MCF 10A (cell line): ENCODE measurements around the gene SERPINB10. TPM values are rescaled to one million over a fixed set of nuclear protein-coding genes. Genes with fewer than 3 reads are reported as not detected.

Source experiments
- BruUV-seq: library from RNA; stranded (reverse); fragments of 400-500 nt; replicated peaks from 2 replicates; lab custom pipeline; 2021; lab: Mats Ljungman, UMichigan
- CTCF ChIA-PET: fragments of 300-600 bp; sonication (Branson Sonifier 250); formaldehyde crosslinking; extraction: SDS; loops from one replicate; lab custom pipeline; 2021; ENCODE audit warnings: antibody characterized with exemption, inconsistent platforms; lab: Yijun Ruan, JAX
- POLR2A ChIA-PET: fragments of 300-600, 350-650 bp; sonication (Branson Sonifier 250); formaldehyde crosslinking; extraction: SDS; loops from one replicate; lab custom pipeline; 2020; ENCODE audit warnings: antibody characterized with exemption, inconsistent platforms; lab: Yijun Ruan, JAX
- DNase-seq: peaks from one replicate; pipeline ENCODE4 v3.0.0-alpha.2; 2018; ENCODE audit not compliant: unreplicated experiment
- H3K27ac Mint-ChIP-seq: one replicate; pipeline ENCODE4 v1.8.0; 2022; ENCODE audit warnings: mild to moderate bottlenecking, low read depth, mixed read lengths; ENCODE audit not compliant: unreplicated experiment
- H3K27me3 Mint-ChIP-seq: one replicate; pipeline ENCODE4 v1.8.0; 2022; ENCODE audit warnings: mixed read lengths; ENCODE audit not compliant: insufficient read depth, unreplicated experiment
- H3K36me3 Mint-ChIP-seq: one replicate; pipeline ENCODE4 v1.8.0; 2022; ENCODE audit warnings: mild to moderate bottlenecking, moderate library complexity, mixed read lengths; ENCODE audit not compliant: insufficient read depth, unreplicated experiment
- H3K4me1 Mint-ChIP-seq: one replicate; pipeline ENCODE4 v1.8.0; 2022; ENCODE audit warnings: mixed read lengths; ENCODE audit not compliant: insufficient read depth, unreplicated experiment
- H3K4me3 Mint-ChIP-seq: one replicate; pipeline ENCODE4 v1.8.0; 2022; ENCODE audit warnings: mild to moderate bottlenecking, moderate library complexity, mixed read lengths; ENCODE audit not compliant: unreplicated experiment
- H3K9me3 Mint-ChIP-seq: one replicate; pipeline ENCODE4 v1.8.0; 2022; ENCODE audit warnings: mixed read lengths; ENCODE audit not compliant: unreplicated experiment
- intact Hi-C: fragments of 100-400 bp; cut with micrococcal nuclease; formaldehyde crosslinking; loops from 2 replicates; pipeline ENCODE4 v1.14.1; 2022
- total RNA-seq: library from RNA; stranded (reverse); gene quantifications from 2 replicates; pipeline ENCODE4 v1.2.3, GENCODE V29; 2022
- TF ChIP-seq, protein P1 (sequence below): fragments of 200-600 bp; IDR thresholded peaks from one replicate; pipeline ENCODE4 v1.8.0; 2022; ENCODE audit warnings: antibody characterized with exemption, mild to moderate bottlenecking; ENCODE audit not compliant: unreplicated experiment

Gene SERPINB10
- total RNA-seq, 1 experiment from 2014 or later, result not detected

DNA sequence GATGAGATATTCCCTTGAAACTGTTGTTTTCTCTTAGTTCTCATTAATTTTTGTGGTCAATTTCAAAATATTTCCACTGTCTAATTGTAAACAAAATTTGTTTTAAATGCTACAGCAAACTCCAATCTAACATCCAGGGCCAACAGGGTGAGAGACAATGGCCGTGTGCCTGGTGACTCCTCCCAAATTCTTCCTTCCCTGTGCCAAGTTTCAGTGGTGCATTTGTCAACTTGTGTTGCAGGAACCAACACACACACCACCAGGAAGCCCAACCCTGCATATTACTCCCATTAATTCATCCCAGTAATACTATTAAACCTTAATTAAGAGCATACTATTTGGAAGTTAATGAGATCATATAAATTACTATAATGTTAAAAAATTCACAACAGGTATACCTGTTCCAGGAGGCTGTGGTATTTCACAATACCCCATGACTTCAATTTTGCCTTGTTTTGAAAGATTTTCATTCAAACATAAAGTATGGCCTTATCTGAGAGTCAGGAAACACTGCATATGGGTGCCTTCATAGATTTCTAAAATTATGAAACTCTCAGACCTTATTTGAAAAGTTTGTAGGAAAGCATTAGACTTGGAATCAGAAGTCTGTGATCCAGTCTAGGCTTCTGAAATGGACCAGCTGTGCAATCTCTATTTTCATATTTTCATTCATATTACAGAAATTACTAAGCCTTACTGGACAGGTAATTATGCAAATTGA lies 19.1 kb upstream of the SERPINB10 start:
- H3K4me3 Mint-ChIP-seq, result no peak overlapping the region
- H3K27ac Mint-ChIP-seq, result peak overlapping the region; percentile 19
- H3K36me3 Mint-ChIP-seq, result peaks cover 5% of the 10 kb centered on the region
- POLR2A ChIA-PET, result no interaction called here
- TF ChIP-seq, protein P1, sequence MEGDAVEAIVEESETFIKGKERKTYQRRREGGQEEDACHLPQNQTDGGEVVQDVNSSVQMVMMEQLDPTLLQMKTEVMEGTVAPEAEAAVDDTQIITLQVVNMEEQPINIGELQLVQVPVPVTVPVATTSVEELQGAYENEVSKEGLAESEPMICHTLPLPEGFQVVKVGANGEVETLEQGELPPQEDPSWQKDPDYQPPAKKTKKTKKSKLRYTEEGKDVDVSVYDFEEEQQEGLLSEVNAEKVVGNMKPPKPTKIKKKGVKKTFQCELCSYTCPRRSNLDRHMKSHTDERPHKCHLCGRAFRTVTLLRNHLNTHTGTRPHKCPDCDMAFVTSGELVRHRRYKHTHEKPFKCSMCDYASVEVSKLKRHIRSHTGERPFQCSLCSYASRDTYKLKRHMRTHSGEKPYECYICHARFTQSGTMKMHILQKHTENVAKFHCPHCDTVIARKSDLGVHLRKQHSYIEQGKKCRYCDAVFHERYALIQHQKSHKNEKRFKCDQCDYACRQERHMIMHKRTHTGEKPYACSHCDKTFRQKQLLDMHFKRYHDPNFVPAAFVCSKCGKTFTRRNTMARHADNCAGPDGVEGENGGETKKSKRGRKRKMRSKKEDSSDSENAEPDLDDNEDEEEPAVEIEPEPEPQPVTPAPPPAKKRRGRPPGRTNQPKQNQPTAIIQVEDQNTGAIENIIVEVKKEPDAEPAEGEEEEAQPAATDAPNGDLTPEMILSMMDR, result no peak
- no TSS peak for BruUV-seq
- H3K9me3 Mint-ChIP-seq, result no peaks in the 10 kb centered on the region
- peak; percentile 56 for DNase-seq
- intact Hi-C loops, result no loop called here
- H3K4me1 Mint-ChIP-seq, result peaks cover 6% of the 10 kb centered on the region
- CTCF ChIA-PET, result no interaction called here
- H3K27me3 Mint-ChIP-seq, result no peaks in the 10 kb centered on the region

- intact Hi-C loops, result no loop called here
- Mint-ChIP-seq H3K9me3 (no peaks in the 10 kb centered on the region), H3K27me3 (no peaks in the 10 kb centered on the region), H3K4me3 (no peak overlapping the region), H3K36me3 (peaks cover 5% of the 10 kb centered on the region), H3K27ac (no peak overlapping the region), H3K4me1 (peaks cover 6% of the 10 kb centered on the region)
- ChIA-PET CTCF (interaction anchor here (0.5 to 0.7 kb wide), 2 partner anchors 47 to 1925 kb away, joined by 3 to 4 read pairs; no protein-coding TSS in a partner anchor), POLR2A (no interaction called here)
- DNase-seq, result no peak
- BruUV-seq, result no TSS peak
- TF ChIP-seq, protein P1, result no peak
Observed at GRCh38 chr18:63889626-63890025, 18.1 kb upstream of the SERPINB10 start.

DNA sequence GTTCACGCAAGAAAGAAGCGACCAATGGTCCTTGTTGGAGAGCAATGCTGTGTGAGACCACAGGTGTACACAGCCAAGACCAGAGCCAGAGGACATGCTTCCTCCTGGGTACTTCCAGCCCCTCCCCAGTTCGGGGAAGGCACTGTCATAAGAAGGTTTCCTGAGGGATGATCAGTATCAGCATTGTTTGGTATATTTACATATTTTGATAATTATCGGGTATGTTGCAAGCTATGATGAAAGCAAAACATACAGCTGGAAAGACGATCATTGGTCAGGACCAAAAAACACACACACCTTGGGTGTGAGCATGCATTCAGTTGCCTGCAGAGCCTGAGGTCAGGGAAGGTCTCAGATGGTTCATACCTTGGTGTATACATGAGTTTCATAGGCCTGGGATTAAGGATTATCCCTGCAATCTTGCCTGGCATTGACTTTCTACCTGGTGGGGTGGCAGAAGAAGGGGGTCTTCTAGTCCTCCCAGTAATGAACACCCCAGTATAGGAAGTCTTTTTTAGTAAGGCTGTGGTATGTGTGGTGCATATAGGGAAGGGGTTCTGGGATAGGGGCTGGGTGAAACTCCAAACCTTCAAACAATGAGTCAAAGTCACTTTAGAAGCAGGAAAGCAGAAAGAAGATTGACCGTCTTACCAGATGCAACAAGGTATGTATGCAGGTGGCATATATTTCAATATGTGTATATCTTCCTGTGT lies 17.4 kb upstream of the SERPINB10 start:
- Mint-ChIP-seq H3K27ac (no peak overlapping the region), H3K36me3 (peaks cover 5% of the 10 kb centered on the region), H3K4me3 (no peak overlapping the region), H3K4me1 (peaks cover 6% of the 10 kb centered on the region), H3K9me3 (no peaks in the 10 kb centered on the region), H3K27me3 (no peaks in the 10 kb centered on the region)
- DNase-seq, result no peak
- intact Hi-C loops, result no loop called here
- CTCF ChIA-PET, result interaction anchor here (0.5 to 1.4 kb wide), 3 partner anchors 46 to 1924 kb away, joined by 3 to 5 read pairs (median 4); no protein-coding TSS in a partner anchor
- TF ChIP-seq, protein P1, result no peak
- POLR2A ChIA-PET, result no interaction called here
- BruUV-seq, result no TSS peak

DNA sequence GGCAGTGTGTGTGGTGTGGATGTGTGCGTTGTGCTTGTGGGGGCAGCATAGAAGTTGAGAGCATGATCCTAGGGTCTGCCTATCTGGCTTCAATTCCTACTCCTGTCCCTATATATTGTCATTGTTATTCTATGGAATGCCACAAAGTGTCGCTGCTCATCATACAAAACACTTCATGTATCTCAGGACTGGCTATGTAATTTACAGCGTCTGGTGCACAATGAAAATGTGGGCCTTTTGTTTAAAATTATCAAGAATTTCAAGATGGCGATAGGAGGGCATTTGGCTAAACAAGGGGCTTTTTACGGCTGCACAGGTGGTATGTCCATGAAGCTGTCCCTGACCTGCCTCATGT lies 16.8 kb upstream of the SERPINB10 start:
- Mint-ChIP-seq H3K9me3 (no peaks in the 10 kb centered on the region), H3K4me3 (no peak overlapping the region), H3K4me1 (peaks cover 6% of the 10 kb centered on the region), H3K27me3 (no peaks in the 10 kb centered on the region), H3K27ac (no peak overlapping the region), H3K36me3 (peaks cover 5% of the 10 kb centered on the region)
- TF ChIP-seq, protein P1, result no peak
- DNase-seq, result no peak
- CTCF ChIA-PET, result interaction anchor here (1.4 kb wide), 1 partner anchor 46 kb away, joined by 5 read pairs; no protein-coding TSS in a partner anchor
- intact Hi-C loops, result no loop called here
- no TSS peak for BruUV-seq
- POLR2A ChIA-PET, result no interaction called here
